ENCODE data around the gene GAST. TPM values are rescaled to one million over a fixed set of nuclear protein-coding genes. Genes with fewer than 3 reads are reported as not detected.

GAST gene
- total and polyA plus RNA-seq, 8 donors, result not detected

GRCh38 chr17:41691031-41691777 is 20.9 kb upstream of the GAST start:
- no peaks in the 10 kb centered on the region for H3K27me3 ChIP-seq
- peaks cover 19 to 43% (median 40%) of the 10 kb centered on the region in 3 donors for H3K36me3 ChIP-seq
- peak in 1 of 6 donors; percentile 44 for DNase-seq
- no peak overlapping the region for H3K27ac ChIP-seq
- peak overlapping the region in 2 of 4 donors; percentile 59 to 85 for H3K4me3 ChIP-seq
- 58 to 64% methylated on average over 10 of the region's 10 CpGs for WGBS, 2 donors
- no peak for ATAC-seq
- H3K4me1 ChIP-seq, result peaks cover 30 to 34% (median 31%) of the 10 kb centered on the region in 3 donors
- FAIRE-seq, result no peak
- TF ChIP-seq CTCF (IDR thresholded peaks at IDR 0.05), result no peak
- intact Hi-C loops (cut with DNase I), result no loop called here
- H3K9me3 ChIP-seq, result no peaks in the 10 kb centered on the region

GRCh38 chr17:41692722-41693521 is 19.2 kb upstream of the GAST start:
- H3K27ac ChIP-seq, result no peak overlapping the region
- H3K27me3 ChIP-seq, result no peaks in the 10 kb centered on the region
- peaks cover 19 to 43% (median 40%) of the 10 kb centered on the region in 3 donors for H3K36me3 ChIP-seq
- H3K4me1 ChIP-seq, result peaks cover 29 to 31% (median 31%) of the 10 kb centered on the region in 3 donors
- peak in 1 of 6 donors; percentile 53 for DNase-seq
- no peak for ATAC-seq
- H3K4me3 ChIP-seq, result no peak overlapping the region
- FAIRE-seq, result no peak
- H3K9me3 ChIP-seq, result no peaks in the 10 kb centered on the region
- 81 to 87% methylated on average over 11 of the region's 11 CpGs for WGBS, 2 donors
- intact Hi-C loops (cut with DNase I), result no loop called here
- TF ChIP-seq CTCF (IDR thresholded peaks at IDR 0.05), result no peak

DNA sequence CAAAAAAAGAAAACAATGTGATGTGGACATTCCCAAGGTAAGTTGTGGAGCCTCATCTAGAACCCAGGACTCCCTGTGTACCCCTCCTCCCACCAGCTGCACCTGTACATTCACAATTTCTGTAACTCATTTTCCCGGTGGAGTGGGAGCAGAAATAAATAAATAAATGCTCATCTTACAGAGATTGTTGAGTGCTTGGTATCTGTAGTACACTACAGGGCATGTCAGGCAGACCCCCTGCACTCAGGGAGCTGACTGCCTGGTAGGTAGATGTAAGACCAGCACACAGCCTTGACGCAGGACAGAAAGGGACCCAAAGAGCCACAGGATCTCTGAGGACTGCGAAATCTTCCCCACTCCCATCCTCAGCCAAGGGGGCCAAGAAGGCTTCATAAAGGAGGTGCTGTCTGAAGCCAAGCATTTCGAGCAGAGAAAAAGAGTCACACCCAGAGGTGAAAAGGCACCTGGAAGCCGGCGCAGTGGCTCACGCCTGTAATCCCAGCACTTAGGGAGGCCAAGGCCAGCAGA is 16.9 kb upstream of the GAST start:
- WGBS, 2 donors, result 67 to 71% methylated on average over 7 of the region's 7 CpGs
- DNase-seq, result no peak
- Histone ChIP-seq H3K36me3 (peaks cover 15 to 34% (median 32%) of the 10 kb centered on the region in 3 donors), H3K27ac (peak overlapping the region in 1 of 4 donors; percentile 8), H3K27me3 (no peaks in the 10 kb centered on the region), H3K4me3 (no peak overlapping the region), H3K9me3 (no peaks in the 10 kb centered on the region), H3K4me1 (peaks cover 23 to 27% (median 27%) of the 10 kb centered on the region in 3 donors)
- intact Hi-C loops (cut with DNase I), result no loop called here
- no peak for ATAC-seq
- no peak for TF ChIP-seq CTCF (IDR thresholded peaks at IDR 0.05)
- FAIRE-seq, result no peak

DNA sequence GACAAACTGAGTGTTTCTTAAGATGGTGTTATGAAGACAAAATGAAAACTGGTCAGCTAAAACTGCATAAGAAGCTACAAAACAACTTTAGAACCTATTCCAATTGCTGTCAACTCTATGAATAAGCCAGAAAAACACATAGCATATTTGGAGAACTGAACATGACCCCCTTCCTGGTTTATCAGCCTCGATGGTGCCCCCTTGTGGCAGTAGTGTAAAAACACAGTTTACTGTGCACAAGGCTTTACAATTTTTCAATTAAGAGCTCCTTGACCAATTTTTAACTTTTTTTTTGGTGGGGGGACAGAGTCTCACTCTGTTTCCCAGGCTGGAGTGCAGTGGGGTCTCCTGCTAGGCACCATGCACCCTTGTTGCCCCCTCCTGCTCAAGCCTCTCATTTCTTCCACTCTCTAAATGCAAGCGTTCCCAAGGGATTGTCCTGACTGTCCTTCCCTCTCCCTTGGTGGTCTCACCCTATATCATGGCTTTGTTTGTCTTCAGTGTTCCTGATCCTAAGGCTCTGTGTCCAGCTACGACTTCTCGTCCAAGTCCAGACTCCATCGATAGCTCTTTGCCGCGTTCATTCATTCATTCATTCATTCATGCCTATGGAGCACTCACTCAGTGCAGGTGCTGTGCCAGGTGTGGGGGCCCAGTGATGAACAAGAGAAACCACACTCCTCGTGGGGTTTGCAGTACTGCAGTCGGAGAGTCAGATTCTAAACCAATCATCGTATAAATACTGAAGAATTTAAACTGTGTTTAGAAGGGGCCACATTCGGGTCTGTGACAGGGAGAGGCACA is 16.0 kb upstream of the GAST start:
- FAIRE-seq, result no peak
- 37 to 43% methylated on average over 11 of the region's 11 CpGs for WGBS, 2 donors
- peak; percentile 76 to 88 (median 80) for TF ChIP-seq CTCF (IDR thresholded peaks at IDR 0.05)
- Histone ChIP-seq H3K27ac (no peak overlapping the region), H3K36me3 (peaks cover 6 to 24% (median 22%) of the 10 kb centered on the region in 3 donors), H3K4me1 (peaks cover 14 to 17% (median 17%) of the 10 kb centered on the region in 3 donors), H3K27me3 (no peaks in the 10 kb centered on the region), H3K4me3 (no peak overlapping the region), H3K9me3 (no peaks in the 10 kb centered on the region)
- ATAC-seq, result peak; percentile 37 to 71 (median 62)
- peak in 5 of 6 donors; percentile 54 to 71 (median 67) for DNase-seq
- intact Hi-C loops (cut with DNase I), result no loop called here

Measured in pancreas (tissue), 10 donors.